ENCODE results near the gene UVRAG.

The UVRAG gene

DNA sequence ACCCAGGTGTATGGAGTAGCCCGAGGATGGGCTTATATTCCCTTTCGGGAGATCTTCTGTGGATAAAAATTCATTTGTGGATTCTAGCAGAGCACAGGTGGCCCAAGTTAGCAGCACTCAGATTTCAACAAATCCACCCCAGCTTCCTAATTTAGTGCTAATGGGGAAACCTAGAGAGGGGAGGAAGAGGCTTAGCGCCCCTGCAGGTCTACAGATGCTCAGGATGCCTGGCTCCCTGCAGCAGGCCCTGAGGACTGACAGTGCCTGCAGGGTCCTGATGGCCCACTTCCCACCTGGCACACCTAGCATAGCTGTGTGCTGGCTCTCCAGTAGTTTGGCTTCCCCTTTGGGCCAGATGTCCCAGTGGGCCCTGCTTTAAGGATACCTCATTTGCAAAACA is 40.0 kb upstream of the UVRAG start (continued):
- TF ChIP-seq, protein P1, sequence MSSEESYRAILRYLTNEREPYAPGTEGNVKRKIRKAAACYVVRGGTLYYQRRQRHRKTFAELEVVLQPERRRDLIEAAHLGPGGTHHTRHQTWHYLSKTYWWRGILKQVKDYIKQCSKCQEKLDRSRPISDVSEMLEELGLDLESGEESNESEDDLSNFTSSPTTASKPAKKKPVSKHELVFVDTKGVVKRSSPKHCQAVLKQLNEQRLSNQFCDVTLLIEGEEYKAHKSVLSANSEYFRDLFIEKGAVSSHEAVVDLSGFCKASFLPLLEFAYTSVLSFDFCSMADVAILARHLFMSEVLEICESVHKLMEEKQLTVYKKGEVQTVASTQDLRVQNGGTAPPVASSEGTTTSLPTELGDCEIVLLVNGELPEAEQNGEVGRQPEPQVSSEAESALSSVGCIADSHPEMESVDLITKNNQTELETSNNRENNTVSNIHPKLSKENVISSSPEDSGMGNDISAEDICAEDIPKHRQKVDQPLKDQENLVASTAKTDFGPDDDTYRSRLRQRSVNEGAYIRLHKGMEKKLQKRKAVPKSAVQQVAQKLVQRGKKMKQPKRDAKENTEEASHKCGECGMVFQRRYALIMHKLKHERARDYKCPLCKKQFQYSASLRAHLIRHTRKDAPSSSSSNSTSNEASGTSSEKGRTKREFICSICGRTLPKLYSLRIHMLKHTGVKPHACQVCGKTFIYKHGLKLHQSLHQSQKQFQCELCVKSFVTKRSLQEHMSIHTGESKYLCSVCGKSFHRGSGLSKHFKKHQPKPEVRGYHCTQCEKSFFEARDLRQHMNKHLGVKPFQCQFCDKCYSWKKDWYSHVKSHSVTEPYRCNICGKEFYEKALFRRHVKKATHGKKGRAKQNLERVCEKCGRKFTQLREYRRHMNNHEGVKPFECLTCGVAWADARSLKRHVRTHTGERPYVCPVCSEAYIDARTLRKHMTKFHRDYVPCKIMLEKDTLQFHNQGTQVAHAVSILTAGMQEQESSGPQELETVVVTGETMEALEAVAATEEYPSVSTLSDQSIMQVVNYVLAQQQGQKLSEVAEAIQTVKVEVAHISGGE (tag by site-specific recombination; conservative IDR thresholded peaks at IDR 0.05; ENCODE audit: low read depth): no peak
- TF ChIP-seq ZNF747 (tag by site-specific recombination; IDR thresholded peaks at IDR 0.05) (no peak), ZNF274 (IDR thresholded peaks at IDR 0.05; ENCODE audit: low read length) (no peak), ZNF274 (tag by site-specific recombination; IDR thresholded peaks at IDR 0.05; ENCODE audit: borderline replicate concordance) (no peak), ZNF221 (tag by site-specific recombination; IDR thresholded peaks at IDR 0.05; ENCODE audit: borderline replicate concordance) (no peak), ZBTB17 (tag by site-specific recombination; IDR thresholded peaks at IDR 0.05) (no peak), ZNF549 (tag by site-specific recombination; IDR thresholded peaks at IDR 0.05) (no peak), ZNF629 (tag by site-specific recombination; IDR thresholded peaks at IDR 0.05) (no peak), KLF8 (tag by site-specific recombination; IDR thresholded peaks at IDR 0.05) (no peak)
- TF ChIP-seq, protein P2, sequence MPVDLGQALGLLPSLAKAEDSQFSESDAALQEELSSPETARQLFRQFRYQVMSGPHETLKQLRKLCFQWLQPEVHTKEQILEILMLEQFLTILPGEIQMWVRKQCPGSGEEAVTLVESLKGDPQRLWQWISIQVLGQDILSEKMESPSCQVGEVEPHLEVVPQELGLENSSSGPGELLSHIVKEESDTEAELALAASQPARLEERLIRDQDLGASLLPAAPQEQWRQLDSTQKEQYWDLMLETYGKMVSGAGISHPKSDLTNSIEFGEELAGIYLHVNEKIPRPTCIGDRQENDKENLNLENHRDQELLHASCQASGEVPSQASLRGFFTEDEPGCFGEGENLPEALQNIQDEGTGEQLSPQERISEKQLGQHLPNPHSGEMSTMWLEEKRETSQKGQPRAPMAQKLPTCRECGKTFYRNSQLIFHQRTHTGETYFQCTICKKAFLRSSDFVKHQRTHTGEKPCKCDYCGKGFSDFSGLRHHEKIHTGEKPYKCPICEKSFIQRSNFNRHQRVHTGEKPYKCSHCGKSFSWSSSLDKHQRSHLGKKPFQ (tag by site-specific recombination; IDR thresholded peaks at IDR 0.05): no peak

DNA sequence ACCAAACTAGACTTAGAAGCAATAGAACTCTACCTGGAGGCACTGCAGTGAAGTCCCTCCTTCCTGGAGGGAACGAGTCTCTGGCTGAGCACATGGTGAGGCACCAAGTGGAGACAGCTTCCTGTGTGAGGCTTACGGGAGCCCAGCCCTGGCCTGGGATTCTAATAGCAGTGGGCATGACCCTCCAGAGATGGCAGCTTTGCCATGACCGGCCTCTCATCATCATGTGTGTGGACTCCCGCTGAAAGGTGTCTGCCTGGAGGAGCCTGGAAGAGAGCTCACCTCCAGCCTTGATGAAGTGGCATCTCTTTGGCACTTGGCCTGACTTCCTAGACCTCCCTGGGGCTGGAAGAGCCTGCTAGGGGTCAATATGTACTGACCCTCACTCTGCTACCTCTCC is 38.5 kb upstream of the UVRAG start:
- Histone ChIP-seq H3K36me3 (ENCODE audit: control insufficient read depth in 2 of 2, insufficient read depth in 1 of 2, low read length in 2 of 2) (no peaks in the 10 kb centered on the region), H3K4me3 (ENCODE audit: low read depth, low read length) (no peak overlapping the region), H3K4me1 (ENCODE audit: control insufficient read depth, insufficient read depth, low read length) (no peaks in the 10 kb centered on the region), H3K27ac (ENCODE audit: extremely low read depth, low read depth, low read length) (no peak overlapping the region), H3K9me3 (ENCODE audit: control insufficient read depth, insufficient read depth, low read depth, low read length) (no peaks in the 10 kb centered on the region)
- CTCF ChIA-PET: interaction anchor here (0.6 kb wide), 1 partner anchor 51 kb away, joined by 3 read pairs; no protein-coding TSS in a partner anchor
- POLR2A ChIA-PET: no interaction called here
- TF ChIP-seq ZNF48 (tag by site-specific recombination; IDR thresholded peaks at IDR 0.05) (no peak), KLF8 (tag by site-specific recombination; IDR thresholded peaks at IDR 0.05) (no peak), ZSCAN23 (tag by site-specific recombination; IDR thresholded peaks at IDR 0.05) (no peak), HOXC10 (CRISPR knock-in tag; IDR thresholded peaks at IDR 0.05) (no peak), ZSCAN30 (tag by site-specific recombination; IDR thresholded peaks at IDR 0.05) (no peak), ZNF629 (tag by site-specific recombination; IDR thresholded peaks at IDR 0.05) (no peak), GLI2 (tag by site-specific recombination; IDR thresholded peaks at IDR 0.05; ENCODE audit: borderline replicate concordance, low read depth) (no peak), ZFP41 (tag by site-specific recombination; IDR thresholded peaks at IDR 0.05; ENCODE audit: borderline replicate concordance) (no peak), ZNF837 (tag by site-specific recombination; IDR thresholded peaks at IDR 0.05) (no peak), ZNF404 (tag by site-specific recombination; IDR thresholded peaks at IDR 0.05) (no peak), GLIS2 (tag by site-specific recombination; IDR thresholded peaks at IDR 0.05) (no peak), SP3 (tag by site-specific recombination; IDR thresholded peaks at IDR 0.05) (no peak), ZNF426 (tag by site-specific recombination; IDR thresholded peaks at IDR 0.05) (no peak), ZNF473 (tag by site-specific recombination; IDR thresholded peaks at IDR 0.05) (no peak), ZBTB20 (tag by site-specific recombination; IDR thresholded peaks at IDR 0.05) (no peak), ZNF16 (tag by site-specific recombination; IDR thresholded peaks at IDR 0.05; ENCODE audit: low read depth) (no peak)
- TF ChIP-seq, protein P3, sequence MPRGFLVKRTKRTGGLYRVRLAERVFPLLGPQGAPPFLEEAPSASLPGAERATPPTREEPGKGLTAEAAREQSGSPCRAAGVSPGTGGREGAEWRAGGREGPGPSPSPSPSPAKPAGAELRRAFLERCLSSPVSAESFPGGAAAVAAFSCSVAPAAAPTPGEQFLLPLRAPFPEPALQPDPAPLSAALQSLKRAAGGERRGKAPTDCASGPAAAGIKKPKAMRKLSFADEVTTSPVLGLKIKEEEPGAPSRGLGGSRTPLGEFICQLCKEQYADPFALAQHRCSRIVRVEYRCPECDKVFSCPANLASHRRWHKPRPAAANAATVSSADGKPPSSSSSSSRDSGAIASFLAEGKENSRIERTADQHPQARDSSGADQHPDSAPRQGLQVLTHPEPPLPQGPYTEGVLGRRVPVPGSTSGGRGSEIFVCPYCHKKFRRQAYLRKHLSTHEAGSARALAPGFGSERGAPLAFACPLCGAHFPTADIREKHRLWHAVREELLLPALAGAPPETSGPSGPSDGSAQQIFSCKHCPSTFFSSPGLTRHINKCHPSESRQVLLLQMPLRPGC (tag by site-specific recombination; IDR thresholded peaks at IDR 0.05): no peak

Data from HEK293 (cell line).